Neural progenitor cell (in vitro differentiated cells): ENCODE data around the gene CCL26. TPM values are rescaled to one million over a fixed set of nuclear protein-coding genes. Genes with fewer than 3 reads are reported as not detected.

Experiments
- DNase-seq: peaks from one replicate; pipeline ENCODE4 v3.0.0-alpha.2; 2016; ENCODE audit warnings: low spot score
- H2AFZ ChIP-seq: fragments of 200-600 bp; sonication (generic); replicated peaks from 2 replicates; pipeline ENCODE4 v1.6.1; 2016; ENCODE audit warnings: antibody characterized with exemption
- H3F3A ChIP-seq: fragments of 200-600 bp; sonication (generic); 2 replicates; pipeline ENCODE4 v1.6.1; 2016; ENCODE audit warnings: antibody characterized with exemption, low read depth
- H3K27ac ChIP-seq: fragments of 200-600 bp; sonication (generic); 2 replicates; pipeline ENCODE4 v1.5.1; 2016; ENCODE audit warnings: mild to moderate bottlenecking
- H3K27me3 ChIP-seq: fragments of 200-600 bp; sonication (generic); 2 replicates; pipeline ENCODE4 v1.6.1; 2016; ENCODE audit warnings: mild to moderate bottlenecking, moderate library complexity
- H3K36me3 ChIP-seq: fragments of 200-600 bp; sonication (generic); 2 replicates; pipeline ENCODE4 v1.5.1; 2016
- H3K4me1 ChIP-seq: fragments of 200-600 bp; sonication (generic); 2 replicates; pipeline ENCODE4 v1.6.1; 2016; ENCODE audit warnings: mixed run types
- H3K4me2 ChIP-seq: fragments of 200-600 bp; sonication (generic); 2 replicates; pipeline ENCODE4 v1.6.1; 2016
- H3K4me3 ChIP-seq: fragments of 200-600 bp; sonication (generic); 2 replicates; pipeline ENCODE4 v1.5.1; 2016
- H3K79me2 ChIP-seq: fragments of 200-600 bp; sonication (generic); 2 replicates; pipeline ENCODE4 v1.6.1; 2016; ENCODE audit warnings: low read depth
- H3K9ac ChIP-seq: fragments of 200-600 bp; sonication (generic); 2 replicates; pipeline ENCODE4 v1.6.1; 2016
- H3K9me3 ChIP-seq: fragments of 200-600 bp; sonication (generic); 2 replicates; pipeline ENCODE4 v1.5.1; 2016; ENCODE audit warnings: low read depth
- H4K20me1 ChIP-seq: fragments of 200-600 bp; sonication (generic); 2 replicates; pipeline ENCODE4 v1.6.1; 2016; ENCODE audit warnings: low read depth
- H3K27ac Mint-ChIP-seq: 3 replicates; pipeline ENCODE4 v1.8.0; 2021; ENCODE audit warnings: mixed read lengths
- H3K27me3 Mint-ChIP-seq: 2 replicates; pipeline ENCODE4 v1.8.0; 2022; ENCODE audit warnings: low read depth, mild to moderate bottlenecking, inconsistent platforms, moderate library complexity, mixed read lengths; ENCODE audit not compliant: insufficient read depth
- H3K36me3 Mint-ChIP-seq: 3 replicates; pipeline ENCODE4 v1.8.0; 2021; ENCODE audit warnings: mixed read lengths
- H3K4me1 Mint-ChIP-seq: 3 replicates; pipeline ENCODE4 v1.8.0; 2021; ENCODE audit warnings: mixed read lengths
- H3K4me3 Mint-ChIP-seq: 3 replicates; pipeline ENCODE4 v1.8.0; 2021; ENCODE audit warnings: mild to moderate bottlenecking, moderate library complexity, mixed read lengths
- H3K9me3 Mint-ChIP-seq: 3 replicates; pipeline ENCODE4 v1.8.0; 2020; ENCODE audit warnings: mixed read lengths
- CTCF ChIP-seq: fragments of 200-600 bp; sonication (generic); IDR thresholded peaks from 2 replicates; pipeline ENCODE4 v1.5.1; 2017; ENCODE audit warnings: antibody characterized with exemption, mild to moderate bottlenecking
- EZH2 ChIP-seq: fragments of 200-600 bp; sonication (generic); IDR thresholded peaks from 2 replicates; pipeline ENCODE4 v1.6.1; 2017; ENCODE audit warnings: antibody characterized with exemption, mild to moderate bottlenecking, moderate library complexity
- EZH2phosphoT487 ChIP-seq: fragments of 200-600 bp; sonication (generic); IDR thresholded peaks from 2 replicates; pipeline ENCODE4 v1.6.1; 2017; ENCODE audit warnings: antibody characterized with exemption
- total RNA-seq: library from RNA; depleted of rRNA; stranded (reverse); fragments of >200 nt; gene quantifications from 2 replicates; pipeline ENCODE4 v1.2.3, GENCODE V29; 2015; ENCODE audit warnings: low replicate concordance

CCL26 gene
- total RNA-seq, 1 donor from 2014 or later: not detected

- H3K79me2 ChIP-seq: no peaks in the 10 kb centered on the region
- no peak overlapping the region for H3K4me3 Mint-ChIP-seq
- no peaks in the 10 kb centered on the region for H3K4me1 ChIP-seq
- no peak overlapping the region for H2AFZ ChIP-seq
- no peaks in the 10 kb centered on the region for H3K9me3 ChIP-seq
- no peaks in the 10 kb centered on the region for H3K36me3 ChIP-seq
- no peaks in the 10 kb centered on the region for H4K20me1 ChIP-seq
- no peak overlapping the region for H3K4me2 ChIP-seq
- H3K4me1 Mint-ChIP-seq: no peaks in the 10 kb centered on the region
- no peaks in the 10 kb centered on the region for H3F3A ChIP-seq
- no peak overlapping the region for H3K4me3 ChIP-seq
- no peak overlapping the region for H3K27ac ChIP-seq
- DNase-seq: no peak
- H3K27me3 ChIP-seq: no peaks in the 10 kb centered on the region
- no peak overlapping the region for H3K27ac Mint-ChIP-seq
- peaks cover 7% of the 10 kb centered on the region for H3K27me3 Mint-ChIP-seq
- H3K36me3 Mint-ChIP-seq: no peaks in the 10 kb centered on the region
- no peak overlapping the region for H3K9ac ChIP-seq
- TF ChIP-seq CTCF (no peak), EZH2 (no peak), EZH2phosphoT487 (no peak)
- H3K9me3 Mint-ChIP-seq: no peaks in the 10 kb centered on the region
These were observed 46.5 kb upstream of the CCL26 start for GRCh38 chr7:75818472-75818871.

GRCh38 chr7:75817116-75817515 is 45.1 kb upstream of the CCL26 start:
- no peak overlapping the region for H2AFZ ChIP-seq
- no peaks in the 10 kb centered on the region for H4K20me1 ChIP-seq
- Mint-ChIP-seq H3K4me3 (no peak overlapping the region), H3K27me3 (peaks cover 7% of the 10 kb centered on the region), H3K36me3 (no peaks in the 10 kb centered on the region), H3K4me1 (no peaks in the 10 kb centered on the region), H3K9me3 (no peaks in the 10 kb centered on the region), H3K27ac (no peak overlapping the region)
- DNase-seq: no peak
- H3K9ac ChIP-seq: no peak overlapping the region
- H3K27ac ChIP-seq: no peak overlapping the region
- H3K4me2 ChIP-seq: no peak overlapping the region
- no peaks in the 10 kb centered on the region for H3K36me3 ChIP-seq
- H3K4me3 ChIP-seq: no peak overlapping the region
- no peaks in the 10 kb centered on the region for H3K79me2 ChIP-seq
- H3K9me3 ChIP-seq: no peaks in the 10 kb centered on the region
- no peaks in the 10 kb centered on the region for H3F3A ChIP-seq
- TF ChIP-seq EZH2 (no peak), CTCF (no peak), EZH2phosphoT487 (no peak)
- no peaks in the 10 kb centered on the region for H3K4me1 ChIP-seq
- H3K27me3 ChIP-seq: no peaks in the 10 kb centered on the region

GRCh38 chr7:75815418-75816064 is 43.5 kb upstream of the CCL26 start:
- TF ChIP-seq EZH2phosphoT487 (no peak), EZH2 (no peak), CTCF (no peak)
- Mint-ChIP-seq H3K4me1 (no peaks in the 10 kb centered on the region), H3K27me3 (peaks cover 5% of the 10 kb centered on the region), H3K36me3 (no peaks in the 10 kb centered on the region), H3K27ac (no peak overlapping the region), H3K4me3 (no peak overlapping the region), H3K9me3 (no peaks in the 10 kb centered on the region)
- H3K36me3 ChIP-seq: no peaks in the 10 kb centered on the region
- H2AFZ ChIP-seq: no peak overlapping the region
- H3K4me3 ChIP-seq: no peak overlapping the region
- no peaks in the 10 kb centered on the region for H3K9me3 ChIP-seq
- H3K4me1 ChIP-seq: no peaks in the 10 kb centered on the region
- H3K79me2 ChIP-seq: no peaks in the 10 kb centered on the region
- no peak overlapping the region for H3K9ac ChIP-seq
- no peaks in the 10 kb centered on the region for H3F3A ChIP-seq
- H3K4me2 ChIP-seq: no peak overlapping the region
- no peaks in the 10 kb centered on the region for H3K27me3 ChIP-seq
- no peak overlapping the region for H3K27ac ChIP-seq
- H4K20me1 ChIP-seq: no peaks in the 10 kb centered on the region
- DNase-seq: no peak
